Epithelial cell of esophagus (primary cell): ENCODE measurements around the gene AKAP6.
"Not testable (repeated sequence)": the region's sequence is repeated elsewhere in the genome, so short reads cannot be mapped to it uniquely, and the experiment has no call there.

ENCODE experiments used
- DNase-seq: peaks from one replicate; pipeline ENCODE4 v3.0.0; 2010; ENCODE audit warnings: low read depth
- H3K4me3 ChIP-seq: 2 replicates; pipeline ENCODE4 v1.5.1; 2011; ENCODE audit warnings: mild to moderate bottlenecking, low read length, control low read depth
- TF ChIP-seq, protein P1 (sequence below): IDR thresholded peaks from 2 replicates; pipeline ENCODE4 v1.5.1; 2011; ENCODE audit warnings: low read depth, mild to moderate bottlenecking, low read length, control low read depth, inconsistent platforms; ENCODE audit not compliant: insufficient read depth; ENCODE audit errors: missing control alignments

AKAP6 gene

DNA sequence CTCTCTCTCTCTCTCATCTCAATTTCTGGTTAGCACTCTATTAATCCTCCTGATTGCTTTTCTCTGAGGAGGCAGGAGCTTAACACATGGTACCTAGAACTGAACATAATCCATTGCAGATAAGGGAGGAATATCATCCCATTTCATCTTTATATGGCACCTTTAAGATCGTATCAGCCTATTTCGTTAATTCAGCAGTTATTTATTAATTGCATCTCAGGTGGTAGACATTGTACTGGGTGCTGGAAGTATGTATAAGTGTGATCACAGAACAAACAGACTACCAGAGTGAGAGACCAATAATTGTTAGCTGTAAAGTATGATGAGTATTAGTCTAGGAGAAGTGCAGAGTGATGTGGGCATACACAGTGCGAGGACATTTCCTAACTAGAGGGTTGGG is 39.0 kb downstream of the AKAP6 start:
- no peak for DNase-seq
- TF ChIP-seq, protein P1, sequence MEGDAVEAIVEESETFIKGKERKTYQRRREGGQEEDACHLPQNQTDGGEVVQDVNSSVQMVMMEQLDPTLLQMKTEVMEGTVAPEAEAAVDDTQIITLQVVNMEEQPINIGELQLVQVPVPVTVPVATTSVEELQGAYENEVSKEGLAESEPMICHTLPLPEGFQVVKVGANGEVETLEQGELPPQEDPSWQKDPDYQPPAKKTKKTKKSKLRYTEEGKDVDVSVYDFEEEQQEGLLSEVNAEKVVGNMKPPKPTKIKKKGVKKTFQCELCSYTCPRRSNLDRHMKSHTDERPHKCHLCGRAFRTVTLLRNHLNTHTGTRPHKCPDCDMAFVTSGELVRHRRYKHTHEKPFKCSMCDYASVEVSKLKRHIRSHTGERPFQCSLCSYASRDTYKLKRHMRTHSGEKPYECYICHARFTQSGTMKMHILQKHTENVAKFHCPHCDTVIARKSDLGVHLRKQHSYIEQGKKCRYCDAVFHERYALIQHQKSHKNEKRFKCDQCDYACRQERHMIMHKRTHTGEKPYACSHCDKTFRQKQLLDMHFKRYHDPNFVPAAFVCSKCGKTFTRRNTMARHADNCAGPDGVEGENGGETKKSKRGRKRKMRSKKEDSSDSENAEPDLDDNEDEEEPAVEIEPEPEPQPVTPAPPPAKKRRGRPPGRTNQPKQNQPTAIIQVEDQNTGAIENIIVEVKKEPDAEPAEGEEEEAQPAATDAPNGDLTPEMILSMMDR = no peak
- H3K4me3 ChIP-seq = no peak overlapping the region

DNA sequence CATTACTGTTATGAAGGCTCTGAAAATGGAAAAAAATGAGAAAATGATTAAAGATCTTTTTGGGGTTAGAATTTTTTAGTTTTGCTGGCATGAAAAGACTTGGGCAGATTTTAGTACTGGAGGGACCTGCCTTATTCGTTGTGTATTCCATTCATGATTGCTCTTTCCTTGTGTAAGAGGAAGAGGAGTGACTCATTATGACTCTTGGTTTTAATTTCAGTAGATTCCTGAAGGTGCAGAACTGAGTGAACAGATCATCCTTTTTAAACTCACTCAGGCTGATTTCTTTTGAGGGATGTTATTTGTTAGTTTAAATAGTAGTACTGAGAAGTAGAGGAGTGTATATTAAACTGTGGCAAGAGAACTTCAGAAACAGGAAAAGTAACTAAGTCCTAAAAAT is 41.6 kb downstream of the AKAP6 start:
- H3K4me3 ChIP-seq = no peak overlapping the region
- TF ChIP-seq, protein P1 = no peak
- DNase-seq = peak; percentile 90

DNA sequence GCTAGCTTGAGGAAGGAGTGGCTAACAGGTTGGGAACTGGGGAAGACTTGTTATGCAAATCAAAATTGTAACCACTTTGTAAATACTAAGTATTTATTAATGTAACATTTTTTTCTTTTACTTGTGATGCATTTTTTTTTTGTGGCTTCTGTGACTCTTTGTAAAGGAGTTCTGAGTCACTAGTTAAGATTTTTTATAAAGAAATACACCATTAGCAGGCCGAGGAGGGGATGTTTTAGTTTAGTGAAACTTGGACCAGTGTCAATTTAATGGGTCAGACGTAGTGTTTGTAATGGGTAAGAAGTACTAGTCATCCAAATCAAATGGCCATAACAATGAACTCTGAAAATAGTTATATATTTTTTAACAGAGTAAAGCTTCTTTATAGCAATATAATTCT is 43.1 kb downstream of the AKAP6 start:
- TF ChIP-seq, protein P1 = no peak
- peak; percentile 88 for DNase-seq
- H3K4me3 ChIP-seq = no peak overlapping the region

DNA sequence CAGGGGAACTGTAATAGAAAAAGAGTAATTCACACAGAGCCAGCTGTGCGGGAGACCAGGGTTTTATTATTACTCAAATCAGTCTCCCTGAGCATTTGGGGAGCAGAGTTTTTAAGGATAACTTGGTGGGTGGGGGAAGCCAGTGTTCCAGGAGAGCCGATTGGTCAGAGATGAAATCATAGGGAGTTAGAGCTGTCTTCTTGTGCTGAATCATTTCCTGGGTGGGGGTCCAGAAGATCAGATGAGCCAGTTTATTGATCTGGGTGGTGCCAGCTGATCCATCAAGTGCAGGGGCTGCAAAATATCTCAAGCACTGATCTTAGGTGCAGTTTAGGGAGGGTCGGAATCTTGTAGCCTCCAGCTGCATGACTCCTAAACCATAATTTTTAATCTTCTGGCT is 44.1 kb downstream of the AKAP6 start:
- not testable (repeated sequence) for DNase-seq, H3K4me3 ChIP-seq

DNA sequence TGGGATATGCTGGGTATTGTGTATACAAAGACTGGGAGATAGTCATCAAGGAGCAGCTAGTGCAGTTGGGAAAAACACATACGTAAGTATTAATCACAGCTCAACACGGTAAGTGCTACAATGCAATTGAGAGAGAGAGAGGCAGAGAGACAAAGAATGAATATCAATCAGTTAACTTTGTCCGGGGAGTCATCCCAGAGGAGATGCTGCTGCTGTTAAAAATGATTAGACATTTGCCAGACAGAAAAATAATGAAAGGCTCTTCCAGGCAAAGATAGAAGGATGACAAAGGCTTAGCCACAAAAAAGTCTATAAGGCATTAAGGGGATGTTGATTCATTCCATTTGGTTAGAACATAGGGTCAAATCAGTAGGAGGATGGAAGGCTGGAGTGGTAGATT is 45.1 kb downstream of the AKAP6 start:
- TF ChIP-seq, protein P1 = no peak
- DNase-seq = peak; percentile 67
- no peak overlapping the region for H3K4me3 ChIP-seq

DNA sequence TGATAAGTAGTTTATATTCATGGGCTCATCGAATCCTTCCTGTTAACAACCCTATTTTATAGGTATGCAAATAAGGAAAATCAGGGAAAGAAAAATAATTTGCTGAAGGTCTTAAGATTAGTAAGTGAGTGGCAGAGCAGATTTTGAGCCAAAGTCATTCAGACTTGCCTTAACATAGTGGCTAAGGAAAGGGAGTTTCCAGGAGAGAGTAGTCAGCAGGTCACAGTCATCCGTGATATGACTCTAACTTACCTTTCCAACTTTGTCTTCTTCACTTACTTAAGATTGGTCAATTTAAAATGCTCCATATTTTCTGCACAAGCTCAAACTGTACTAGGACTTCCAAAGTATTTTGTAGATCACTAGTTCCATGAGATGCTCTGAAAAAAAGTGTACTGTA is 46.6 kb downstream of the AKAP6 start:
- TF ChIP-seq, protein P1 = no peak
- peak; percentile 80 for DNase-seq
- no peak overlapping the region for H3K4me3 ChIP-seq

DNA sequence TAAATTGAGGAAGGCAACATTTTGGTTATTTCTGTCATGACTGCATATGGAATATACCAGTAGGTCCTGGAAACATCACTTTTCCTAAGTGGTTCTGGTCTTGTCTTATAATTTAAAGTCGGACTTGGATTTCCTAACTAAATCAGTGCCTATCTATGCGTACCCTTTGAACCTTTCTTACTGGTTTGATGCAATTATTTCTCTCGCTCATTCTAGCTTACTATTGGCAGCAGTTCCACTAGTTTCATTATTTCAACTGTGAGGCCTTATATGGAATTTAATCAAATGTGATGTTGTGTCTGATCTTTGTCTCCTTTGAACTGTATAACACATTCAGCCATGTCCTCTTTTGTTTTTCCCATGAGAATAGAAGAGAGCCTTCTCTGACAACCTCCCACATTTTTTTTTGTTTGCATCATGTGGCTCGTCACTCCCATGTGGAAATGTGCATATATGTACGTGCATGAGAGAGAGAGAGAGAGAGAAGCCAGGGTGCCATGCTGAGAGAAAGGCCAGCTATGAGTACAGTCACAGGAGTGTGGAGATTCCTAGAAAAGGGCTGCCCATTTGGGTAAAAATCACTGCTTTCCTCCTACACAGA is 48.0 kb downstream of the AKAP6 start:
- H3K4me3 ChIP-seq = no peak overlapping the region
- TF ChIP-seq, protein P1 = no peak
- no peak for DNase-seq
